Trophoblast cell (in vitro differentiated cells and primary cell): ENCODE data around the gene PSMD13.

Experiments used
- DNase-seq, 2 donors: peaks; one replicate each; pipeline ENCODE4 v3.0.0-alpha.2; 2016
- H2AFZ ChIP-seq: 2 replicates; pipeline ENCODE4 v1.6.1; 2013; ENCODE audit warnings: low read length, moderate library complexity, mild to moderate bottlenecking; ENCODE audit not compliant: insufficient read depth, poor library complexity
- H2AK5ac ChIP-seq: 2 replicates; pipeline ENCODE4 v1.6.1; 2013; ENCODE audit warnings: mild to moderate bottlenecking, low read length
- H2BK120ac ChIP-seq: 2 replicates; pipeline ENCODE4 v1.6.1; 2013; ENCODE audit warnings: low read length, mild to moderate bottlenecking, moderate library complexity; ENCODE audit not compliant: insufficient read depth, poor library complexity
- H2BK12ac ChIP-seq: 2 replicates; pipeline ENCODE4 v1.6.1; 2013; ENCODE audit warnings: mild to moderate bottlenecking, low read length, moderate library complexity
- H2BK5ac ChIP-seq: 2 replicates; pipeline ENCODE4 v1.6.1; 2013; ENCODE audit warnings: low read length, low read depth, moderate library complexity, mild to moderate bottlenecking; ENCODE audit not compliant: poor library complexity
- H3K14ac ChIP-seq: 2 replicates; pipeline ENCODE4 v1.6.1; 2013; ENCODE audit warnings: mild to moderate bottlenecking, low read length
- H3K18ac ChIP-seq: 2 replicates; pipeline ENCODE4 v1.6.1; 2013; ENCODE audit warnings: mild to moderate bottlenecking, low read length
- H3K23ac ChIP-seq: 2 replicates; pipeline ENCODE4 v1.6.1; 2013; ENCODE audit warnings: low read length
- H3K27ac ChIP-seq: 2 replicates; pipeline ENCODE4 v1.5.1; 2013; ENCODE audit warnings: low read depth, mild to moderate bottlenecking, inconsistent platforms, low read length, moderate library complexity
- H3K27me3 ChIP-seq: 2 replicates; pipeline ENCODE4 v1.6.1; 2013; ENCODE audit warnings: inconsistent platforms, mild to moderate bottlenecking, low read length, moderate library complexity; ENCODE audit not compliant: insufficient read depth
- H3K36me3 ChIP-seq, 2 experiments: 1 replicate in 1 of 2; 2 replicates in 1 of 2; pipeline ENCODE4 v1.6.1; 2013; ENCODE audit warnings: low read length in 2 of 2, mild to moderate bottlenecking in 2 of 2, moderate library complexity in 1 of 2; ENCODE audit not compliant: insufficient read depth in 2 of 2, control insufficient read depth in 1 of 2
- H3K4ac ChIP-seq: 2 replicates; pipeline ENCODE4 v1.6.1; 2013; ENCODE audit warnings: low read depth, mild to moderate bottlenecking, low read length, moderate library complexity
- H3K4me1 ChIP-seq, 2 experiments: 1 replicate in 1 of 2; 2 replicates in 1 of 2; pipeline ENCODE4 v1.6.1; 2013; ENCODE audit warnings: low read length in 2 of 2, mild to moderate bottlenecking in 2 of 2, moderate library complexity in 1 of 2; ENCODE audit not compliant: insufficient read depth in 2 of 2, control insufficient read depth in 1 of 2
- H3K4me2 ChIP-seq: 2 replicates; pipeline ENCODE4 v1.6.1; 2013; ENCODE audit warnings: inconsistent platforms, mild to moderate bottlenecking, low read length, moderate library complexity
- H3K4me3 ChIP-seq: 2 replicates; pipeline ENCODE4 v1.5.1; 2013; ENCODE audit warnings: mild to moderate bottlenecking, low read depth, low read length, inconsistent platforms
- H3K79me1 ChIP-seq: one replicate; pipeline ENCODE4 v1.6.1; 2013; ENCODE audit warnings: low read length
- H3K79me2 ChIP-seq: 2 replicates; pipeline ENCODE4 v1.6.1; 2013; ENCODE audit warnings: low read length, mild to moderate bottlenecking; ENCODE audit not compliant: control insufficient read depth, insufficient read depth, poor library complexity
- H3K9ac ChIP-seq: 2 replicates; pipeline ENCODE4 v1.6.1; 2013; ENCODE audit warnings: mild to moderate bottlenecking, low read length
- H3K9me3 ChIP-seq: 2 replicates; pipeline ENCODE4 v1.6.1; 2013; ENCODE audit warnings: low read depth, mild to moderate bottlenecking, control low read depth, inconsistent platforms, low read length; ENCODE audit not compliant: insufficient read depth
- H4K12ac ChIP-seq: 2 replicates; pipeline ENCODE4 v1.6.1; 2013; ENCODE audit warnings: low read depth, mild to moderate bottlenecking, low read length, moderate library complexity
- H4K8ac ChIP-seq: 2 replicates; pipeline ENCODE4 v1.6.1; 2013; ENCODE audit warnings: low read depth, mild to moderate bottlenecking, low read length, moderate library complexity
- H4K91ac ChIP-seq: one replicate; pipeline ENCODE4 v1.6.1; 2013; ENCODE audit warnings: low read depth, mild to moderate bottlenecking, low read length, moderate library complexity
- WGBS: extraction: QIAGEN DNeasy Blood & Tissue Kit; methylation state at CpG from one replicate; pipeline ENCODE4 v1.1.7; 2013; ENCODE audit warnings: missing lambda C conversion rate; ENCODE audit not compliant: insufficient read length, insufficient coverage; ENCODE audit errors: extremely low coverage; 5-methylcytosine and 5-hydroxymethylcytosine counted together

The PSMD13 gene

GRCh38 chr11:292211-293121 is 55.7 kb downstream of the PSMD13 start:
- WGBS: no CpG with 5 or more reads among the region's 29 CpGs
- H3K4ac ChIP-seq: no peak overlapping the region

GRCh38 chr11:293271-293851 is 56.6 kb downstream of the PSMD13 start:
- Histone ChIP-seq H2AK5ac (no peak overlapping the region), H3K36me3 (peaks cover 25% of the 10 kb centered on the region in 2 experiments), H3K27me3 (no peaks in the 10 kb centered on the region), H3K27ac (no peak overlapping the region), H3K23ac (no peak overlapping the region), H3K4me2 (no peak overlapping the region), H3K4ac (no peak overlapping the region), H2AFZ (no peak overlapping the region), H3K9ac (no peak overlapping the region), H3K4me1 (peaks cover 23% of the 10 kb centered on the region in 2 experiments), H2BK5ac (no peak overlapping the region), H3K79me2 (peaks cover 4% of the 10 kb centered on the region), H3K4me3 (no peak overlapping the region), H3K18ac (no peak overlapping the region), H3K14ac (no peak overlapping the region), H3K79me1 (peaks cover 5% of the 10 kb centered on the region), H4K12ac (no peak overlapping the region), H2BK12ac (no peak overlapping the region), H4K8ac (no peak overlapping the region), H4K91ac (no peak overlapping the region), H2BK120ac (no peak overlapping the region), H3K9me3 (no peaks in the 10 kb centered on the region)
- DNase-seq: no peak
- no CpG with 5 or more reads among the region's 18 CpGs for WGBS

More at GRCh38 chr11:292211-293121, 55.7 kb downstream of the PSMD13 start:
- H3K9me3 ChIP-seq: no peaks in the 10 kb centered on the region
- H3K36me3 ChIP-seq: peaks cover 25% of the 10 kb centered on the region in 2 experiments
- H4K12ac ChIP-seq: no peak overlapping the region
- no peak overlapping the region for H2BK5ac ChIP-seq
- H2AFZ ChIP-seq: no peak overlapping the region
- H3K9ac ChIP-seq: no peak overlapping the region
- no peak overlapping the region for H4K8ac ChIP-seq
- no peak overlapping the region for H3K23ac ChIP-seq
- no peak overlapping the region for H2BK12ac ChIP-seq
- no peak overlapping the region for H3K14ac ChIP-seq
- no peak overlapping the region for H3K4me2 ChIP-seq
- H2BK120ac ChIP-seq: no peak overlapping the region
- H3K79me2 ChIP-seq: peaks cover 6% of the 10 kb centered on the region
- peaks cover 25 to 28% of the 10 kb centered on the region in 2 experiments for H3K4me1 ChIP-seq
- no peaks in the 10 kb centered on the region for H3K27me3 ChIP-seq
- H3K4me3 ChIP-seq: no peak overlapping the region
- no peak overlapping the region for H4K91ac ChIP-seq
- H3K27ac ChIP-seq: no peak overlapping the region
- DNase-seq: no peak
- no peak overlapping the region for H2AK5ac ChIP-seq
- H3K18ac ChIP-seq: no peak overlapping the region
- peaks cover 6% of the 10 kb centered on the region for H3K79me1 ChIP-seq

GRCh38 chr11:293852-294661 is 57.3 kb downstream of the PSMD13 start:
- H4K12ac ChIP-seq: no peak overlapping the region
- no peak for DNase-seq

GRCh38 chr11:294780-295179 is 58.0 kb downstream of the PSMD13 start:
- no peak overlapping the region for H4K12ac ChIP-seq
- H3K4me3 ChIP-seq: no peak overlapping the region
- peaks cover 25% of the 10 kb centered on the region in 2 experiments for H3K36me3 ChIP-seq
- H3K9me3 ChIP-seq: no peaks in the 10 kb centered on the region
- no peak overlapping the region for H4K91ac ChIP-seq
- H2BK120ac ChIP-seq: no peak overlapping the region
- H3K27ac ChIP-seq: no peak overlapping the region
- no peak overlapping the region for H2BK12ac ChIP-seq
- H3K4ac ChIP-seq: no peak overlapping the region
- H2AK5ac ChIP-seq: no peak overlapping the region
- no peak for DNase-seq
- no CpG with 5 or more reads among the region's 16 CpGs for WGBS
- no peak overlapping the region for H2AFZ ChIP-seq
- no peak overlapping the region for H3K18ac ChIP-seq
- no peak overlapping the region for H2BK5ac ChIP-seq
- no peak overlapping the region for H4K8ac ChIP-seq
- H3K4me2 ChIP-seq: no peak overlapping the region
- H3K4me1 ChIP-seq: peaks cover 18 to 19% of the 10 kb centered on the region in 2 experiments
- H3K23ac ChIP-seq: no peak overlapping the region
- no peak overlapping the region for H3K14ac ChIP-seq
- no peaks in the 10 kb centered on the region for H3K79me2 ChIP-seq
- no peaks in the 10 kb centered on the region for H3K27me3 ChIP-seq
- H3K9ac ChIP-seq: no peak overlapping the region
- no peaks in the 10 kb centered on the region for H3K79me1 ChIP-seq

More at GRCh38 chr11:293852-294661, 57.3 kb downstream of the PSMD13 start:
- H3K27ac ChIP-seq: no peak overlapping the region
- H3K9me3 ChIP-seq: no peaks in the 10 kb centered on the region
- no CpG with 5 or more reads among the region's 27 CpGs for WGBS
- no peak overlapping the region for H2AK5ac ChIP-seq
- H3K23ac ChIP-seq: no peak overlapping the region
- H3K36me3 ChIP-seq: peaks cover 25% of the 10 kb centered on the region in 2 experiments
- no peak overlapping the region for H3K9ac ChIP-seq
- no peak overlapping the region for H2BK120ac ChIP-seq
- no peak overlapping the region for H3K4me2 ChIP-seq
- no peak overlapping the region for H3K14ac ChIP-seq
- peaks cover 23% of the 10 kb centered on the region in 2 experiments for H3K4me1 ChIP-seq
- H3K79me2 ChIP-seq: peaks cover 2% of the 10 kb centered on the region
- no peak overlapping the region for H2BK5ac ChIP-seq
- no peak overlapping the region for H2BK12ac ChIP-seq
- no peaks in the 10 kb centered on the region for H3K79me1 ChIP-seq
- no peaks in the 10 kb centered on the region for H3K27me3 ChIP-seq
- H2AFZ ChIP-seq: no peak overlapping the region
- H3K4ac ChIP-seq: no peak overlapping the region
- H4K91ac ChIP-seq: no peak overlapping the region
- H3K18ac ChIP-seq: no peak overlapping the region
- H4K8ac ChIP-seq: no peak overlapping the region
- no peak overlapping the region for H3K4me3 ChIP-seq
